ENCODE results near the gene SS18. TPM values are rescaled to one million over a fixed set of nuclear protein-coding genes. Genes with fewer than 3 reads are reported as not detected.

The SS18 gene
- total RNA-seq, 1 experiment from 2014 or later, result 84.6 TPM

DNA sequence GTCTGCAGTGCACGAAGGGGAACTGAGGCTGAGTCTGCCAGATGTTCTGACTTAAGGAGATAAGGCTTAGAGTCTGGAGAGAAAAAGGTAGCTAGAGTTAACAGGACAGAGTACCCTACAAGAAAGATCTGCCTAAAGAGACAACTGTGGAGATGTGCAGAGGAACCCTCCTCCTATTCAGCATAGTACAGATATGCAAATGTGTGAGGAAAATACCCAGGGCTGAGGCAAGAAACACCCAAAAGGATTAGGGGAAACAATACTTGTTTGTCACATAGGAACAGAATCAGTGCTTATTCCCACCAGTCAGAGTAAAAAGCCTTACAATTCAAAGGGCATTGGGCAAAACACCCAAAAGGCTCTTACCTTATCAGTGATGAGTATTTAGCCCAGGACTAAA, 67.8 kb downstream of the SS18 start:
- POLR2A ChIA-PET (ENCODE audit: low non-redundant PET), result no interaction called here
- CTCF ChIA-PET, result no interaction called here
- intact Hi-C loops (cut with micrococcal nuclease; ENCODE audit: unreplicated experiment), result no loop called here

GRCh38 chr18:26021061-26021754, 69.2 kb downstream of the SS18 start:
- H3K4me1 ChIP-seq (ENCODE audit: insufficient read depth, low read length, poor library complexity, severe bottlenecking), result no peaks in the 10 kb centered on the region
- H3K4me3 ChIP-seq (ENCODE audit: low read depth, low read length, poor library complexity, severe bottlenecking), result no peak overlapping the region
- no peak for TF ChIP-seq EZH2 (IDR thresholded peaks at IDR 0.05; ENCODE audit: borderline replicate concordance, low read depth, low read length, poor library complexity, severe bottlenecking)
- no peak for TF ChIP-seq CTCF (conservative IDR thresholded peaks at IDR 0.05; ENCODE audit: low read depth, low read length)
- no TSS peak for BruUV-seq (replicated peaks)
- H3K27me3 ChIP-seq (replicated peaks; ENCODE audit: insufficient read depth, low read depth, low read length, poor library complexity), result no peaks in the 10 kb centered on the region
- DNase-seq (ENCODE audit: low spot score), result no peak
- H3K9me3 ChIP-seq (ENCODE audit: low read depth, low read length, poor library complexity, severe bottlenecking), result no peaks in the 10 kb centered on the region
- peaks cover 35% of the 10 kb centered on the region for H3K36me3 ChIP-seq (ENCODE audit: insufficient read depth, low read length, poor library complexity, severe bottlenecking)
- H3K27ac ChIP-seq (ENCODE audit: low read depth, low read length, poor library complexity, severe bottlenecking), result no peak overlapping the region
- ChIA-PET POLR2A (ENCODE audit: low non-redundant PET) (no interaction called here), CTCF (no interaction called here)
- intact Hi-C loops (cut with micrococcal nuclease; ENCODE audit: unreplicated experiment), result no loop called here

More for the DNA sequence above, 67.8 kb downstream of the SS18 start:
- H3K36me3 ChIP-seq (ENCODE audit: insufficient read depth, low read length, poor library complexity, severe bottlenecking), result peaks cover 35% of the 10 kb centered on the region
- H3K27me3 ChIP-seq (replicated peaks; ENCODE audit: insufficient read depth, low read depth, low read length, poor library complexity), result no peaks in the 10 kb centered on the region
- no peak overlapping the region for H3K27ac ChIP-seq (ENCODE audit: low read depth, low read length, poor library complexity, severe bottlenecking)
- H3K4me1 ChIP-seq (ENCODE audit: insufficient read depth, low read length, poor library complexity, severe bottlenecking), result no peaks in the 10 kb centered on the region
- no peak overlapping the region for H3K4me3 ChIP-seq (ENCODE audit: low read depth, low read length, poor library complexity, severe bottlenecking)
- TF ChIP-seq CTCF (conservative IDR thresholded peaks at IDR 0.05; ENCODE audit: low read depth, low read length) (no peak), EZH2 (IDR thresholded peaks at IDR 0.05; ENCODE audit: borderline replicate concordance, low read depth, low read length, poor library complexity, severe bottlenecking) (no peak)
- DNase-seq (ENCODE audit: low spot score), result no peak
- BruUV-seq (replicated peaks), result no TSS peak
- H3K9me3 ChIP-seq (ENCODE audit: low read depth, low read length, poor library complexity, severe bottlenecking), result no peaks in the 10 kb centered on the region

- ChIA-PET CTCF (no interaction called here), POLR2A (ENCODE audit: low non-redundant PET) (no interaction called here)
- no TSS peak for BruUV-seq (replicated peaks)
- intact Hi-C loops (cut with micrococcal nuclease; ENCODE audit: unreplicated experiment), result no loop called here
- no peaks in the 10 kb centered on the region for H3K4me1 ChIP-seq (ENCODE audit: insufficient read depth, low read length, poor library complexity, severe bottlenecking)
- no peak overlapping the region for H3K27ac ChIP-seq (ENCODE audit: low read depth, low read length, poor library complexity, severe bottlenecking)
- H3K9me3 ChIP-seq (ENCODE audit: low read depth, low read length, poor library complexity, severe bottlenecking), result no peaks in the 10 kb centered on the region
- H3K4me3 ChIP-seq (ENCODE audit: low read depth, low read length, poor library complexity, severe bottlenecking), result no peak overlapping the region
- peak; percentile 38; the same call in 1 of the 2 replicates for TF ChIP-seq CTCF (conservative IDR thresholded peaks at IDR 0.05; ENCODE audit: low read depth, low read length)
- TF ChIP-seq EZH2 (IDR thresholded peaks at IDR 0.05; ENCODE audit: borderline replicate concordance, low read depth, low read length, poor library complexity, severe bottlenecking), result no peak
- no peaks in the 10 kb centered on the region for H3K27me3 ChIP-seq (replicated peaks; ENCODE audit: insufficient read depth, low read depth, low read length, poor library complexity)
- peak; percentile 19 for DNase-seq (ENCODE audit: low spot score)
- H3K36me3 ChIP-seq (ENCODE audit: insufficient read depth, low read length, poor library complexity, severe bottlenecking), result peaks cover 27% of the 10 kb centered on the region
These were observed 72.5 kb downstream of the SS18 start for GRCh38 chr18:26017929-26018328.

All from A673 (cell line).